Measurements from ENCODE around the gene WFS1.

- TF ChIP-seq, protein P1, sequence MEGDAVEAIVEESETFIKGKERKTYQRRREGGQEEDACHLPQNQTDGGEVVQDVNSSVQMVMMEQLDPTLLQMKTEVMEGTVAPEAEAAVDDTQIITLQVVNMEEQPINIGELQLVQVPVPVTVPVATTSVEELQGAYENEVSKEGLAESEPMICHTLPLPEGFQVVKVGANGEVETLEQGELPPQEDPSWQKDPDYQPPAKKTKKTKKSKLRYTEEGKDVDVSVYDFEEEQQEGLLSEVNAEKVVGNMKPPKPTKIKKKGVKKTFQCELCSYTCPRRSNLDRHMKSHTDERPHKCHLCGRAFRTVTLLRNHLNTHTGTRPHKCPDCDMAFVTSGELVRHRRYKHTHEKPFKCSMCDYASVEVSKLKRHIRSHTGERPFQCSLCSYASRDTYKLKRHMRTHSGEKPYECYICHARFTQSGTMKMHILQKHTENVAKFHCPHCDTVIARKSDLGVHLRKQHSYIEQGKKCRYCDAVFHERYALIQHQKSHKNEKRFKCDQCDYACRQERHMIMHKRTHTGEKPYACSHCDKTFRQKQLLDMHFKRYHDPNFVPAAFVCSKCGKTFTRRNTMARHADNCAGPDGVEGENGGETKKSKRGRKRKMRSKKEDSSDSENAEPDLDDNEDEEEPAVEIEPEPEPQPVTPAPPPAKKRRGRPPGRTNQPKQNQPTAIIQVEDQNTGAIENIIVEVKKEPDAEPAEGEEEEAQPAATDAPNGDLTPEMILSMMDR (IDR thresholded peaks at IDR 0.05; ENCODE audit: low read length): no peak
- TF ChIP-seq EZH2 (optimal IDR thresholded peaks at IDR 0.05; ENCODE audit: low read depth, low read length): no peak
Measured at GRCh38 chr4:6331468-6331867, 61.8 kb downstream of the WFS1 start.
